Ectodermal cell (in vitro differentiated cells): Measurements from ENCODE around the gene TCF7L2.

Experiments used
- H3K27ac ChIP-seq: 2 replicates; pipeline ENCODE4 v1.7.0; 2013; ENCODE audit warnings: mild to moderate bottlenecking, low read depth, low read length; ENCODE audit not compliant: insufficient read depth, poor library complexity, severe bottlenecking
- H3K27me3 ChIP-seq: 2 replicates; pipeline ENCODE4 v1.7.0; 2013; ENCODE audit warnings: mild to moderate bottlenecking, low read length; ENCODE audit not compliant: insufficient read depth, control insufficient read depth, poor library complexity, severe bottlenecking
- H3K36me3 ChIP-seq: one replicate; pipeline ENCODE4 v1.7.0; 2013; ENCODE audit warnings: low read length; ENCODE audit not compliant: control insufficient read depth, insufficient read depth
- H3K4me1 ChIP-seq: one replicate; pipeline ENCODE4 v1.7.0; 2013; ENCODE audit warnings: low read length; ENCODE audit not compliant: control insufficient read depth, insufficient read depth
- H3K4me3 ChIP-seq: 2 replicates; pipeline ENCODE4 v1.7.0; 2013; ENCODE audit warnings: low read depth, low read length, control low read depth; ENCODE audit not compliant: insufficient read depth
- H3K9me3 ChIP-seq: 2 replicates; pipeline ENCODE4 v1.7.0; 2013; ENCODE audit warnings: mild to moderate bottlenecking, low read length, moderate library complexity; ENCODE audit not compliant: control insufficient read depth
- WGBS, 2 experiments: methylation state at CpG; one replicate each; pipeline ENCODE4 v1.1.7; 2013; ENCODE audit warnings: missing lambda C conversion rate in 2 of 2; 5-methylcytosine and 5-hydroxymethylcytosine counted together

Gene TCF7L2

DNA sequence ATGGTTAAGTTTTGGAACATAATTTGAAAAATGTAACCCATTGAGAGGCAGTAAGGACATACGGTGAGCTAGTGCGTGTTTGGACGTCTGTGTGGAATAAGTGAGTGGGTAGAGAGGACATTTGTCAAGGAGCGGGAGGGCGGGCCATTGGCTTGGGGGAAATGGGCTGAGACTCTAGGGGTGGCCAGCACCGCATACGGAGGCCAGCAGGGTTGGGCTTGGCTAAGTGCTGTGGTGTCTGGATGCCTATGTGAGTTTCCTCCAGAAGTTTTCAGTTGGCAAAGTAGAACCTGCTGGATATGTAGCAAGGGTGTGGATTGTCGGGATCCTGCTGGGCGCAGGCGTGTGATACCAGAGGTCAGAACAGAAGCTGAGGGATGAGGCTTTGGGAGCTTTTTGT is 103.0 kb downstream of the TCF7L2 start:
- no peaks in the 10 kb centered on the region for H3K27me3 ChIP-seq
- H3K9me3 ChIP-seq, result no peaks in the 10 kb centered on the region
- H3K36me3 ChIP-seq, result no peaks in the 10 kb centered on the region
- peaks cover 44% of the 10 kb centered on the region for H3K4me1 ChIP-seq
- WGBS, 2 experiments, result 58 to 60% methylated on average over 10 of the region's 10 CpGs
- H3K27ac ChIP-seq, result no peak overlapping the region
- no peak overlapping the region for H3K4me3 ChIP-seq

DNA sequence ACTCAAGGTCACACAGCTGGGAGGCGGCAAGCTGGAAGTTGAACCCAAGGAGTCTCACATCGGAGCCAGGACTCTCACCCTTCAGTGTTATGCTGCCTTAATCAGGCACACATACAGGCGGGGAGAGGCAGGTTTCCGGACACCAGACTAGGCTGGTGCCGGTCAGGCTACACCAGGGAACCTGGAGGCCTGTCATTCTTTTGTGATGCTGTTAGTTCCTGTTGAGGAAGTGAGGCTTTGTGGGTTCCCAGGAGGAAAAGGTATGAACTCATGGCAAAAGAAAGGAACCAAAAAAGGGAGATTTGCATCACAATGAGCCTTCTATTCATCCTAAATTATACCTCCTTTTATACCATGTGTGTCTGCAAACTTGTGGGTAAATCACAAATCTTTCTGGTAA is 103.8 kb downstream of the TCF7L2 start:
- Histone ChIP-seq H3K4me3 (no peak overlapping the region), H3K36me3 (no peaks in the 10 kb centered on the region), H3K27me3 (no peaks in the 10 kb centered on the region), H3K27ac (no peak overlapping the region), H3K9me3 (no peaks in the 10 kb centered on the region), H3K4me1 (peaks cover 47% of the 10 kb centered on the region)
- WGBS, 2 experiments, result 7 to 15% methylated on average over 5 of the region's 5 CpGs

DNA sequence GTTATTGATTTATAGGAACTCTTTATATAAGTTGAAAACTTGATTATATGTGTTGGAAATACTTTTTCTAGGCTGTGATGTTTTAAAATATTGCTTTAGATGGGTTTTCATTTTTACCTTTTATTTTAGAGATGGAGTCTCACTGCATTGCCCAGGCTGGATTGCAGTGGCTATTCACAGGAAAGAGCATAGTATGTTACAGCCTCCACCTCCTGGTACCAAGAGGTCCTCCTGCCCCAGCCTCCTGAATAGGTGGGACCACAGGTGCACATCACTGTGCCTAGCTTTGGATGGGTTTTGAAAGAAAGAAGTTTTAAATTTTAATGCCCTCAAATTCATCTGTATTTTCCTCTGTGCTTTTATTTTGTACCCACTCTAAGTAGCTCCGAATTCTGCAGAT is 105.4 kb downstream of the TCF7L2 start:
- 96 to 100% methylated on average over 1 of the region's 1 CpG for WGBS, 2 experiments
- peaks cover 54% of the 10 kb centered on the region for H3K4me1 ChIP-seq
- no peak overlapping the region for H3K27ac ChIP-seq

DNA sequence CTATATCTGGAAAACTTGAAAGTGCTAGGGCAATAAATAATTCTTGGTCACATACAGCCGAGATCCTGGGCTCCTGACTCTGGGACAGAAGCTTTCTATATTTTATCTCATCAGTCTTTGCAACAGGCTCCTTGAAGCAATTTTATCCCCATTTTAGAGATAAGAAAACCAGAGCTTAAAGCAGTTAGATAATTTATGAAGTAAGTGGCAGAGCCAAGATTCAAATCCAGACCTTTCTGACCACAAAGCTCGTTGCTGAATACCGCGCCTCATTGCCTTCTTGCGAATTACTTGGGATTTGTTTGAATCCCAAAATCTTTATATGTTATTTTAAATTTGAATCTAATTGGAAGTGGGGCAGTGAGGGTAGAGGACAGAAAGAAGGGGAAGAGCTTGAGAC is 106.0 kb downstream of the TCF7L2 start:
- Histone ChIP-seq H3K27ac (no peak overlapping the region), H3K4me1 (peaks cover 59% of the 10 kb centered on the region)

More for the DNA sequence above, 105.4 kb downstream of the TCF7L2 start:
- Histone ChIP-seq H3K4me3 (no peak overlapping the region), H3K36me3 (no peaks in the 10 kb centered on the region), H3K9me3 (no peaks in the 10 kb centered on the region), H3K27me3 (no peaks in the 10 kb centered on the region)

DNA sequence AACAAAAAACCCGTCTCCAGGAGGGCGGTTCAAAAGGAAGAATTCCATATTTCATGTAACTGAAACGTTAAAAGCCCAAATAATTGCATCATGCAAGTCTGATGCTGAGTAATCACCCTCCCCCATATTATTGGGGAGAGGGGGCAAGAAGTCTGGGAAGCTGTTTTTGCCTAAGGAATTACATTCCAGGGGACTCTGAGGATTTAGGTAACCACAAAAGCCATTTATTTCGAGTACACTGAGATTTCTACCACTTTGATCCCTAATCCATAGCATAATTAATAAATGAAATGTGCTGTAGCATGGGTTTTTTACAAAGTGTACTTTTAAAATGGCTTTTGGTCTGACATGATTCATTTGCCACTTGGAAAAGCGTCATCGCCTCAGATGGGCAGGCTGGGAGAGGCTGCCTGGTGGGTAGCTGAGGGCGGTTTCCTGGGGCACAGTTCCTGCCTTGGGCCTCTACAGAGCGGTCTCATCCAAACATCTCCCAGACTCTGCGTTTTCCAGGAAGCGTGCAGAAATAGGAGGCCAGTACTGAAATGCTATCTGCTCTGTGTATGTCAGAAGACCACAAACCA is 106.5 kb downstream of the TCF7L2 start:
- Histone ChIP-seq H3K27me3 (no peaks in the 10 kb centered on the region), H3K9me3 (no peaks in the 10 kb centered on the region), H3K36me3 (no peaks in the 10 kb centered on the region), H3K4me3 (no peak overlapping the region), H3K4me1 (peaks cover 63% of the 10 kb centered on the region), H3K27ac (no peak overlapping the region)
- WGBS, 2 experiments, result 82 to 87% methylated on average over 9 to 10 of the region's 10 CpGs

More for the DNA sequence above, 106.0 kb downstream of the TCF7L2 start:
- 89 to 96% methylated on average over 5 of the region's 5 CpGs for WGBS, 2 experiments
- no peak overlapping the region for H3K4me3 ChIP-seq
- no peaks in the 10 kb centered on the region for H3K27me3 ChIP-seq
- no peaks in the 10 kb centered on the region for H3K9me3 ChIP-seq
- H3K36me3 ChIP-seq, result no peaks in the 10 kb centered on the region

DNA sequence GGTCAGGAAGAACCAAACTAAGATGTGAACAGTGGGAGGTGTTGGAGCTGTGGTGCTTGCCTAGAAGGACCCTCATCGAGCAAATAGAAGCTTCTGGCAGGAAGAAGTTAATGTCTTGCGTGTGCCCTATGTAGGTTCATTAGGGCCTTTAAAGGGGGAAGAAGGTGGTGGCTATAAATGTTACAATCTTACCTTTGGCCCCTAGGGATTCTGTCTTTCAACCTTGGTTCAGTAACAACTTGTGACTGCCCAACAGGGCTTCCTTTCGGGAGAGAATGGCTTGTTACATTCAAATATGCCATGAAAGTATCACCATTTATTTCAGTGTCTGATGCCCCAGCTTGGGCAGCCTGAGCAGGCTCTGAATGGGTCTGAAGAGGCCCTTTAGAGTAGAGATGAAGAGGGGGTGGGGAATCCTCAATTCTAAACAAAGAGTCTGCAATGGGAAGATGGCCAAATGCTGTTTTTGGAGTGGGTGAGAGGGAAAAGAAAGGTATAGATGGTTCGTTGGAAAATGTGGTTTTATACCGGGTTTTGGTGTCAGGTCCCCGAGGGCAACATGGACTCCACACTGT is 108.0 kb downstream of the TCF7L2 start:
- 43 to 58% methylated on average over 6 of the region's 6 CpGs for WGBS, 2 experiments
- Histone ChIP-seq H3K4me3 (no peak overlapping the region), H3K27ac (peak overlapping the region; percentile 80)

DNA sequence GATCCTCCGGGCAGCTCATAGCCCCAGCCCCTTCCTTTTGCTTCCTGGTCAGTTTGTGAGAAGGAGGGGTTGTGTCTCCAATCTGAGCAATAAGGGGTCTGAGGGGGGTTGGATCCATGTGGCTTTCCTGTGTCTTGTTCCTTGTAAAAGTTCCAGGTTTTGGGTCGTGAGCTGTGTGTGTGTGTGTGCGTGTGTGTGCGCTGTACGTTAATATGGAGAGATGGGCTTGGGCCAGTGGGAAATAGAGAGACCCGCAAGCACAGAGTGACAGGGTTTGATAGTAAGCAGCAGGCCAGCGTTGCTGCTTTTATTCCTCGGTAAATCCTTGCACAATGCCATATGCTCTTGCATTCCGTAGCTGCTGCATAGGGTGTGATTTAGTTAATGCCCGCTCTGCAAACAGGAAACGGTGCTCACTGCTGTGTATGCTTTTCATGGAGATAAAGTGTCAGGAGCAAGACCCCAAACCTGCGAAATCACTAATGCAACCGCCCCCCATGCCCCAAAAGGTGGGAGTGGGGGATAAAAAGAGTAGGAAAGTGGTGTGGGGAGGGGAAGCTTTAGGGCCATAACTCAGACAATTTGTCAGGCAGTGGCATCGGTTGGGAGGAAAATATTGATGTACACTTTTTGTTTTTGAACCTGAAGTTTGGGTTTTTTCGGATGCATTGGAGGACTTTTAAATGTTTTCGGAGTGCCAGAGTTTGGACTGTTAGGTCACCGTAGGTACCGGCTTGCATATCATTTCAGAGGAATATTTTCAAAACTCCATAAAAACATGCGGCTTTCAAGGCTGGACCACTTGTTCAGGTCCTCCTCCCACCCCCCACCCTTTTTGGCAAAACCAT is 108.7 kb downstream of the TCF7L2 start:
- no peaks in the 10 kb centered on the region for H3K27me3 ChIP-seq
- peaks cover 72% of the 10 kb centered on the region for H3K4me1 ChIP-seq
- no peak overlapping the region for H3K4me3 ChIP-seq
- peak overlapping the region; percentile 80 for H3K27ac ChIP-seq
- H3K36me3 ChIP-seq, result no peaks in the 10 kb centered on the region
- H3K9me3 ChIP-seq, result no peaks in the 10 kb centered on the region
- 46 to 48% methylated on average over 19 of the region's 19 CpGs for WGBS, 2 experiments

More for the DNA sequence above, 108.0 kb downstream of the TCF7L2 start:
- H3K36me3 ChIP-seq, result no peaks in the 10 kb centered on the region
- H3K4me1 ChIP-seq, result peaks cover 72% of the 10 kb centered on the region
- H3K27me3 ChIP-seq, result no peaks in the 10 kb centered on the region
- H3K9me3 ChIP-seq, result no peaks in the 10 kb centered on the region

DNA sequence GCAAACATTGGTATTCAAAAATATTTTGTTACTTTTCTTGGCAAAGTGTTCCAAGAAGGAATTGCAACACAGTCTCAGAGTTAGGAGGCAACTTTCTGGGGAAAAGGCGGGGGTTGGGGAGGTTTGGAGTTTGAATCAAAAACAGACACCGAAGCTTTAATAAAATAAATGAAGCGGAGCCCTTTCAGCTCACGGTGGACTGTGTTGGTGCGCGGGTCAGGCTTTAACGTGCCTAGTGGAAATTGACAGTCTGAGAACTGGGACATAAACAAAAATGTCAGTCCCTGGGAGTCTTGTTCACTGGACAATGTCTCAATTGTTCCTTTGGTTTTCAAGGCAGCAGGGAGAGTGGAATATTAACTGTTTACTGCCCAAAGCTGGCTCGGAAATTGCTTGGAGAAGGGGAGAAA is 109.3 kb downstream of the TCF7L2 start:
- 27 to 32% methylated on average over 7 to 8 of the region's 8 CpGs for WGBS, 2 experiments
- Histone ChIP-seq H3K4me1 (peaks cover 70% of the 10 kb centered on the region), H3K27ac (peak overlapping the region; percentile 53)

DNA sequence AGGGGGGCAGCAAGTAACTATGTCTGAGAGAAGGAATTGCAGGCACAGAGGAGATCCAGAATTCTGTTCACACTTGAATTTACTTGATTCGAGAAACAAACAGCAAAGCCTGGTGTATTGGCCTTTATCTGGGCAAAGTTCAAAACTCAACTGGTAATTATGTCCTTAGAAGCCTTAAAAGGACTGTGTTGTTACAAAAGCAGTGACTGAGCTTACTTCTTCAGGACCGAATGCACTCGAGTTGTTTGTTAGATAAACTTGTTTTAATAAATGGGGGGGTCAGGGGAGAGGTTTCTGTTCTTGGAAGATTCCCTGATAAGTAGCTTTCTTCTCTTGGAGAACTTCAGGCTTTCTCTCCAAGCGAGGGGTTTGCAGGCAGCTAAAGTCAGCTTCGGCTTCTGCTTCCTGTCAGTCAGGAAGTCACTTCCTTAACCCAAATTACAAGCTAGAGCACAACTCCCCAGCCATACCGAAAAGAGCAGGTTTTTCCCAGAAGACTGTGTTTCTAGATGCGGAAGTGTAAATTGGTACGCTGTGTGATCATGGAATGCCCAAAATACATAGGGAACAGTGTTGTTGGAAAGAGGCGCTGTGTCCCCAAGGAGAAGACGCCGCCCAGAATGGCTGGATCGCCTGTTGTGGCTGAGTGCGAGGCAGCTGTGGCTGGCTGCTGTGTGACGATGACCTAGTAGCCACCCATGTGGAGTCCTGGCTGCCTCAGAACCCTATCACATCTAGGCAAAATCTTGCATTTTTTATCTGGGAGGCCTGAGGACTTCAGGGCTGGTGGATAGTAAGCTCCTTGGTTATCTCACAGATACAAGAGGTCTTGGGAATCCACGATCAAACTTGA is 110.4 kb downstream of the TCF7L2 start:
- H3K9me3 ChIP-seq, result no peaks in the 10 kb centered on the region
- H3K27ac ChIP-seq, result peak overlapping the region; percentile 53
- H3K4me1 ChIP-seq, result peaks cover 70% of the 10 kb centered on the region
- no peaks in the 10 kb centered on the region for H3K27me3 ChIP-seq
- WGBS, 2 experiments, result 86 to 87% methylated on average over 15 of the region's 15 CpGs
- H3K4me3 ChIP-seq, result no peak overlapping the region
- no peaks in the 10 kb centered on the region for H3K36me3 ChIP-seq

More for the DNA sequence above, 109.3 kb downstream of the TCF7L2 start:
- Histone ChIP-seq H3K27me3 (no peaks in the 10 kb centered on the region), H3K36me3 (no peaks in the 10 kb centered on the region), H3K4me3 (no peak overlapping the region), H3K9me3 (no peaks in the 10 kb centered on the region)
